GM12878 (cell line): Measurements from ENCODE around the gene SUGCT. TPM values are rescaled to one million over a fixed set of nuclear protein-coding genes. Genes with fewer than 3 reads are reported as not detected.

Source experiments
- ATAC-seq: fragments of 200-7000 bp; cut with Tn5 transposase; 3 replicates; pipeline ENCODE4 v1.9.1; 2020; ENCODE audit warnings: mild to moderate bottlenecking, moderate library complexity
- BruUV-seq: library from RNA; stranded (reverse); fragments of 400-500 nt; replicated peaks from 2 replicates; lab custom pipeline; 2021; lab: Mats Ljungman, UMichigan
- CTCF ChIA-PET: fragments of 300-600 bp; sonication (Branson Sonifier 250); formaldehyde crosslinking; extraction: SDS; loops from one replicate; lab custom pipeline; 2021; ENCODE audit warnings: inconsistent platforms; lab: Yijun Ruan, JAX
- POLR2A ChIA-PET: fragments of 350-600 bp; formaldehyde crosslinking; extraction: SDS; loops from one replicate; lab custom pipeline; 2021; ENCODE audit warnings: inconsistent platforms; lab: Charles Lee
- RAD21 ChIA-PET: fragments of 300-600 bp; sonication (Branson Sonifier 250); formaldehyde crosslinking; loops from one replicate; lab custom pipeline; 2023; ENCODE audit warnings: antibody characterized with exemption; ENCODE audit not compliant: unreplicated experiment; lab: Charles Lee
- SMC1A ChIA-PET: fragments of 300-600 bp; sonication (Branson Sonifier 250); formaldehyde crosslinking; loops from one replicate; lab custom pipeline; 2023; ENCODE audit not compliant: unreplicated experiment, uncharacterized antibody; lab: Charles Lee
- DNase-seq: peaks from one replicate; pipeline ENCODE4 v3.0.0-alpha.2; 2011; ENCODE audit warnings: low read depth, low spot score
- FAIRE-seq: peaks from 3 replicates; lab custom pipeline; 2011; peaks lifted over from hg19 to GRCh38; lab: Jason Lieb, UNC
- H2AFZ ChIP-seq: 2 replicates; pipeline ENCODE4 v1.6.0; 2011; ENCODE audit warnings: low read depth, low read length, control low read depth; ENCODE audit not compliant: control insufficient read depth
- H3K27ac ChIP-seq: 2 replicates; pipeline ENCODE4 v1.5.1; 2011; ENCODE audit warnings: control low read depth; ENCODE audit not compliant: control insufficient read depth, insufficient read depth
- H3K27me3 ChIP-seq, 2 experiments: replicated peaks in 1 of 2; 2 replicates each; pipeline versions ENCODE4 v1.6.0 to v1.6.1; 2011; ENCODE audit warnings: low read length in 1 of 2; ENCODE audit not compliant: control insufficient read depth in 2 of 2, insufficient read depth in 2 of 2
- H3K36me3 ChIP-seq, 2 experiments: 2 replicates each; pipeline ENCODE4 v1.5.1; 2011; ENCODE audit warnings: low read length in 1 of 2; ENCODE audit not compliant: control insufficient read depth in 2 of 2, insufficient read depth in 2 of 2
- H3K4me1 ChIP-seq: 2 replicates; pipeline ENCODE4 v1.6.1; 2011; ENCODE audit warnings: mild to moderate bottlenecking, low read length, moderate library complexity, mixed read lengths; ENCODE audit not compliant: control insufficient read depth, insufficient read depth
- H3K4me2 ChIP-seq: 2 replicates; pipeline ENCODE4 v1.6.0; 2011; ENCODE audit warnings: control low read depth; ENCODE audit not compliant: control insufficient read depth, insufficient read depth
- H3K4me3 ChIP-seq: fragments of 200-600 bp; sonication (generic); 2 replicates; pipeline ENCODE4 v1.5.1; 2016
- H3K79me2 ChIP-seq: 2 replicates; pipeline ENCODE4 v1.6.0; 2011; ENCODE audit warnings: low read length; ENCODE audit not compliant: control insufficient read depth, insufficient read depth
- H3K9ac ChIP-seq: 2 replicates; pipeline ENCODE4 v1.8.0; 2011; ENCODE audit warnings: low read length, control low read depth, mixed read lengths; ENCODE audit not compliant: control insufficient read depth, insufficient read depth
- H3K9me3 ChIP-seq: replicated peaks from 3 replicates; pipeline ENCODE4 v1.5.1; 2011; ENCODE audit warnings: mild to moderate bottlenecking, low read length; ENCODE audit not compliant: control insufficient read depth, insufficient read depth
- H4K20me1 ChIP-seq: 2 replicates; pipeline ENCODE4 v1.6.0; 2011; ENCODE audit not compliant: control insufficient read depth, insufficient read depth
- GABPA ChIP-seq: IDR thresholded peaks from 2 replicates; pipeline ENCODE4 v1.6.1; 2014; ENCODE audit warnings: antibody characterized with exemption, low read depth, mild to moderate bottlenecking, inconsistent platforms
- JUNB ChIP-seq: IDR thresholded peaks from 2 replicates; pipeline ENCODE4 v1.6.1; 2016; ENCODE audit warnings: antibody characterized with exemption, mild to moderate bottlenecking
- NBN ChIP-seq: fragments of 450-650 bp; IDR thresholded peaks from 2 replicates; pipeline ENCODE4 v1.6.1; 2016
- NKRF ChIP-seq: fragments of 450-650 bp; conservative IDR thresholded peaks from 2 replicates; pipeline ENCODE4 v1.6.1; 2017; ENCODE audit warnings: mild to moderate bottlenecking, moderate library complexity
- PAX8 ChIP-seq: fragments of 450-650 bp; IDR thresholded peaks from 2 replicates; pipeline ENCODE4 v1.6.1; 2017; ENCODE audit warnings: mild to moderate bottlenecking, moderate library complexity
- SMAD1 ChIP-seq: fragments of 450-650 bp; IDR thresholded peaks from 2 replicates; pipeline ENCODE4 v1.6.1; 2018; ENCODE audit warnings: mild to moderate bottlenecking, low read depth; ENCODE audit not compliant: partially characterized antibody
- TCF12 ChIP-seq: IDR thresholded peaks from 2 replicates; pipeline ENCODE4 v1.6.1; 2011; ENCODE audit warnings: low read depth, mild to moderate bottlenecking, low read length
- ZZZ3 ChIP-seq: IDR thresholded peaks from 2 replicates; pipeline ENCODE4 v1.6.1; 2011; ENCODE audit warnings: low read depth; ENCODE audit not compliant: control insufficient read depth, insufficient read length
- WGBS: methylation state at CpG from one replicate; pipeline ENCODE4 v1.1.6; 2016; ENCODE audit warnings: low lambda C conversion rate; ENCODE audit not compliant: insufficient replicate concordance, insufficient coverage; ENCODE audit errors: missing lambda C conversion rate; 5-methylcytosine and 5-hydroxymethylcytosine counted together
- in situ Hi-C: fragments of 300-500 bp; cut with MboI; formaldehyde crosslinking; loops from 9 replicates; pipeline ENCODE4 v1.14.3; 2018; ENCODE audit warnings: mixed read lengths
- intact Hi-C: fragments of 100-400 bp; cut with micrococcal nuclease; formaldehyde crosslinking; loops from one replicate; pipeline ENCODE4 v1.14.2; 2022; ENCODE audit not compliant: unreplicated experiment
- polyA plus RNA-seq, 11 experiments: library from polyadenylated mRNA; depleted of rRNA in 4 of 11; unstranded in 6 of 11; stranded (reverse) in 5 of 11; fragments of >200 nt; fragmentation: Nextera tagmentation in 4 of 11; fragmentation: Illumina TruSeq in 1 of 11; extraction: Ambion mirVana in 4 of 11; extraction: Trizol in 1 of 11; gene quantifications; 1 replicate in 1 of 11; 2 replicates in 10 of 11; pipeline versions ENCODE4 v1.2.1 to v1.2.3, GENCODE V29; 2011 to 2016; ENCODE audit warnings: inconsistent platforms in 2 of 11, missing spikeins in 2 of 11, low read depth in 1 of 11
- total RNA-seq, 4 experiments: library from RNA; depleted of rRNA in 3 of 4; stranded (reverse); fragments of >200 nt in 3 of 4; fragmentation: Illumina TruSeq in 1 of 4; extraction: Trizol in 1 of 4; gene quantifications; 2 replicates each; pipeline versions ENCODE4 v1.2.1 to v1.2.3, GENCODE V29; 2013 to 2021

The SUGCT gene
- total and polyA plus RNA-seq, 10 of the 15 experiments (the other 5 are each of a cell fraction or from before 2014, with no cell fraction given): 0.08 to 1.2 (median 0.67) TPM; not detected in 1

- H3K36me3 ChIP-seq: no peaks in the 10 kb centered on the region
- intact Hi-C loops (no loop called here), in situ Hi-C loops (no loop called here)
- no peaks in the 10 kb centered on the region for H3K79me2 ChIP-seq
- TF ChIP-seq TCF12: no peak
- no peak for TF ChIP-seq NBN
- no peak for TF ChIP-seq PAX8
- no peak for TF ChIP-seq JUNB
- TF ChIP-seq SMAD1: no peak
- no peak for TF ChIP-seq ZZZ3
- TF ChIP-seq GABPA: no peak
- no peak for TF ChIP-seq NKRF
- FAIRE-seq (no peak), ATAC-seq (no peak), DNase-seq (no peak)
- no peak overlapping the region for H2AFZ ChIP-seq
- no peak overlapping the region for H3K4me2 ChIP-seq
- no peaks in the 10 kb centered on the region for H3K4me1 ChIP-seq
- no peak overlapping the region for H3K27ac ChIP-seq
- 65% methylated on average over 1 of the region's 1 CpG for WGBS
- ChIA-PET RAD21 (no interaction called here), CTCF (no interaction called here), POLR2A (no interaction called here), SMC1A (no interaction called here)
- no peak overlapping the region for H3K9ac ChIP-seq
- no peak overlapping the region for H3K4me3 ChIP-seq
- BruUV-seq: no TSS peak
- no peaks in the 10 kb centered on the region for H3K27me3 ChIP-seq
- no peaks in the 10 kb centered on the region for H3K9me3 ChIP-seq
- no peaks in the 10 kb centered on the region for H4K20me1 ChIP-seq
These were observed 259.6 kb downstream of the SUGCT start for GRCh38 chr7:40394400-40394799.
